Measurements from ENCODE around the gene NSD2.

GRCh38 chr4:1927675-1928074, 56.5 kb downstream of the NSD2 start:
- TF ChIP-seq, protein P1, sequence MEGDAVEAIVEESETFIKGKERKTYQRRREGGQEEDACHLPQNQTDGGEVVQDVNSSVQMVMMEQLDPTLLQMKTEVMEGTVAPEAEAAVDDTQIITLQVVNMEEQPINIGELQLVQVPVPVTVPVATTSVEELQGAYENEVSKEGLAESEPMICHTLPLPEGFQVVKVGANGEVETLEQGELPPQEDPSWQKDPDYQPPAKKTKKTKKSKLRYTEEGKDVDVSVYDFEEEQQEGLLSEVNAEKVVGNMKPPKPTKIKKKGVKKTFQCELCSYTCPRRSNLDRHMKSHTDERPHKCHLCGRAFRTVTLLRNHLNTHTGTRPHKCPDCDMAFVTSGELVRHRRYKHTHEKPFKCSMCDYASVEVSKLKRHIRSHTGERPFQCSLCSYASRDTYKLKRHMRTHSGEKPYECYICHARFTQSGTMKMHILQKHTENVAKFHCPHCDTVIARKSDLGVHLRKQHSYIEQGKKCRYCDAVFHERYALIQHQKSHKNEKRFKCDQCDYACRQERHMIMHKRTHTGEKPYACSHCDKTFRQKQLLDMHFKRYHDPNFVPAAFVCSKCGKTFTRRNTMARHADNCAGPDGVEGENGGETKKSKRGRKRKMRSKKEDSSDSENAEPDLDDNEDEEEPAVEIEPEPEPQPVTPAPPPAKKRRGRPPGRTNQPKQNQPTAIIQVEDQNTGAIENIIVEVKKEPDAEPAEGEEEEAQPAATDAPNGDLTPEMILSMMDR (IDR thresholded peaks at IDR 0.05): no peak
- TF ChIP-seq ZSCAN18 (CRISPR knock-in tag; IDR thresholded peaks at IDR 0.05): no peak

All from WTC11 (cell line).